Hindlimb muscle (tissue), 1 donor: ENCODE measurements around the gene DISP2. TPM values are rescaled to one million over a fixed set of nuclear protein-coding genes. Genes with fewer than 3 reads are reported as not detected.
A peak's percentile ranks its signal among the peaks of the same experiment; 100 is the strongest.

ENCODE experiments used
- DNase-seq: peaks from one replicate; pipeline ENCODE4 v3.0.0-alpha.2; 2013
- polyA plus RNA-seq: library from polyadenylated mRNA; unstranded; fragments of 120-200 nt; gene quantifications from one replicate; pipeline ENCODE4 v1.2.1, GENCODE V29; 2013; ENCODE audit not compliant: insufficient read length

DISP2 gene
- polyA plus RNA-seq, 1 donor = 1.4 TPM

DNA sequence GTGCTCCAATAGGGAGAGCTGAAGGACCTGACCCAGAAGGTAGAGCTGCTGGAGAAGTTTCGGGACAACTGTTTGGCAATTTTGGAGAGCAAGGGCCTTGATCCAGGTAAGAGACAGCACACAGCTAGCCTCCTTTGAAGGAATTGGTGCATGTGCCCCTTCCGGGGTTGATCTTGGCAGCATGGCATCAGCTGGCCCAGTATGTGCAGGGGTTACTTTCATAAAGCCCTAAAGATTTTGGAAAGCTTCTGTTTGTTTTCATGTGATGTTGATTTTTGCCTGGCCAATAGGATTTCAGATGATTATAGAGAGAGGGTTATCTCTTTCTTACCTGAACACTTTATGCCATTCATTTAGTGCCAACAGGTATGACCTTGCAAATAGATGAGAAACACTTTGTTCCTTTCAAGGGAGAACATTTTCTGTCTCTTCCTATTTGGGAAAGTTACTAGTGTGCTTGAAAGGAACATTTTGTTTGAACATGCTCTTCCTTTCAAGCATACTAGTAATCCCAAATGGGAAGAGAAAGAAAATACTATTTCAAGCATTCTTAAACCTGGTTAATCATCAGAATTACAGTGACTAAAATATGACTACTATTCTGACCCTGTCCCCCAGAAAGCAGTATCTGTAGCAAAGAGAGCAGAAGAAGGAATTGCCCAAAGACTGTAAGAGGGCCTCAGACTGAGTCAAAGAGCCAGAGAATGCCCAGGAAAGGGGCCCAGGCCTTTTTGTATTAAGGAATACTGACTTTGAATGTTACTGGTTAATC lies 32.0 kb downstream of the DISP2 start:
- no peak for DNase-seq

DNA sequence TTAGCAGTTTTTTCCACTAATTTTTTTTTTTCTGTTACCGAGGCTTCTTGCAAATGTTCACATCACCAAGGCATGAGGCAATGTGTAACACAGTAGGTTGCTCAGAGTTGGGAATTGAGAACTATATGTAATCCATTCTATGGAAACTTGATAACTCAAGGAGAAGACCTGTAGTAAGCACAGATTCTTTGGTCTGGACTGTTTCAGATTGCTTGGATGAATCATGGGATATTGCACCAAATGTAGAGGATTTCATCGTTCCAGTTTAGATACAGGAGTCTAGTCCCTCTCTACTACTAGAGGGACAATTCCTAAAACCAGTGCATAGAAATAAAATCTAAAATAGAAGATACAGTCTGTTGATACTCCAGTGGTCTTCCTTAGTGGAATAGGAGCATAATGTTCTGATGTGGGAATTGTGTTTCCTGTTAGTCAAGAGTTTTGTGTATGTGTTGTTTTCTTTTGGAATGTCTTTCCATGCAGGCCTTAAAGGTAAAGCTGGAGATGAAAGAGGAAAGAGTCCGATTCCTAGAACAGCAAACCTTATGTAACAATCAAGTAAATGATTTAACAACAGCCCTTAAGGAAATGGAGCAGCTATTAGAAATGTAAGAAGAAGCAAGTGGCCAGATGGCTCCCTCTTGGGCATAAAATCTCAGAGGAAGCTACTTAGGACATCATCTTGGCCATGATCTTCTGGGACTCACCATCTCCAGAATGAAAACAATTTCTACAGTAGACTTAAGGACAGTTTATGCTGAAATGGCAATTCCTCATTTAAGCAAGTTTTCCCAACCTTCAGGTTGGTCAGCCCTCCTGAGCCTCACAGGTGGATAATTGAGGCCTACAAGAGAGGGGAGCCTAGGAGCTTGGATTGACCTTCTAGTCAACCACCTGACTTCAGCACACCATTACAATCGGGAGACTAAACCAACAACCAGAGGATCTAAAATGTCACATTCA lies 35.2 kb downstream of the DISP2 start:
- no peak for DNase-seq

- no peak for DNase-seq
Measured at GRCh38 chr15:40397688-40398412, 39.8 kb downstream of the DISP2 start.

DNA sequence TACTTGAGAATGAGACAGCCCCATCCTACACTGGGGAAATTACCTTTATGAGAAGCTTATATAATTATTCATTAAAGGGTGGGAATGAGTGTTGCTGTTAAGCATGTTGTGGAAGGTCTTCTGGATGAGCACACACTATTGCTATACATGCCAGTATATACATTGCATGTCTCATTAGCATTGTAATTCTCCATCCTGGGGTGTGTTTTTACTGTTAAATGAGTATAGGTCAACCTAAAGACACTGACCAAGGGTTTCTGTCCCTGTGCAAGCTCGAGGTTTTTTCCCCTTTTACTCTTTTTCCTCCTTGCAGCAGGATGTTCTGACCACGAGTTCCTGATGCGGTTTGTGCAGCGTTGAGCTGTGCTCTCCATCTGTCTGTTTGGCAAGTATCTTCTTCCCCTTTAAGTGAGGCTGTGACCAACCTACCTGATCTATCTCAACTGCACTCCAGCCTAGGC lies 40.4 kb downstream of the DISP2 start:
- no peak for DNase-seq

DNA sequence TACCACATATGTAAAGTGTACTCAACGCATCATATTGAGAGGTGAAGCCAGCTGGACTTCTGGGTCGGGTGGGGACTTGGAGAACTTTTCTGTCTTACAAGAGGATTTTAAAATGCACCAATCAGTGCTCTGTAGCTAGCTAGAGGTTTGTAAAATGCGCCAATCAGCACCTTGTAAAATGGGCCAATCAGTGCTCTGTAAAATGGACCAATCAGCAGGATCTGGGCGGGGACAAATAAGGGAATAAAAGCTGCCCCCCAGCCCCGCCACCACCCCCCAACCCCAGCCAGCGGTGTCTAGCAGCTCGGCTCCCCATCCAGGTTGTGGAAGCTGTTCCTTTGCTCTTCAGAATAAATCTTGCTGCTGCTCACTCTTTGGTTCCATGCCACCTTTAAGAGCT lies 41.4 kb downstream of the DISP2 start:
- no peak for DNase-seq

- DNase-seq = peak; percentile 91
Measured at GRCh38 chr15:40405501-40406381, 47.7 kb downstream of the DISP2 start, which contains the start of gene IVD. Gene IVD (plus strand): TSS chr15:40405795. CDS start chr15:40405828, 33 bp downstream.

DNA sequence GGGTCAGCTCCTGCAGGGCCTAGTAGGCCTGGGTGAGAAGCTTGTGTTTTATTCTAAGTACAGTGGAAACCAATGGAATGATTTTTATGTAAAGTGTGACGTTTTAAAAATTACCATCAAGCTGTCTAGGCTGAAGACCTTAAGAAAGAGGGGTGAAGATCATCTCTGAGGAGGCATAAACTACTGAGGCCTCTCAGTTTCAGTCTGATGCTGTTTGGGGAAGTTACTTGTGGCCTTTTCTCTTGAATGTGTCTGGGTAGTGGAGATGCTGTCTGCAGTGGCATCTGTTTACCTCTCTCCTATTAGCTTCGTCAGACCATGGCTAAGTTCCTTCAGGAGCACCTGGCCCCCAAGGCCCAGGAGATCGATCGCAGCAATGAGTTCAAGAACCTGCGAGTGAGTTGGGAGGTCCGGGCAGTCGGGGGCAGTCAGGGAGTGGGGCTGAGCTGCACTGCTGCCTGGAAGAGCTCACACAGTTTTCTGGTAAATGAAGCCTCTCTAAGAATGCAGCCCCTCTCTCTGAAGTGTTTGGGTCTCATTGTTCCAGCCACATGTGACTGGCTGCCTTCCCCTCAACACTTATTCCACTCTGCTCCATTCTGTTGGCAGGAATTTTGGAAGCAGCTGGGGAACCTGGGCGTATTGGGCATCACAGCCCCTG lies 49.4 kb downstream of the DISP2 start:
- no peak for DNase-seq

DNA sequence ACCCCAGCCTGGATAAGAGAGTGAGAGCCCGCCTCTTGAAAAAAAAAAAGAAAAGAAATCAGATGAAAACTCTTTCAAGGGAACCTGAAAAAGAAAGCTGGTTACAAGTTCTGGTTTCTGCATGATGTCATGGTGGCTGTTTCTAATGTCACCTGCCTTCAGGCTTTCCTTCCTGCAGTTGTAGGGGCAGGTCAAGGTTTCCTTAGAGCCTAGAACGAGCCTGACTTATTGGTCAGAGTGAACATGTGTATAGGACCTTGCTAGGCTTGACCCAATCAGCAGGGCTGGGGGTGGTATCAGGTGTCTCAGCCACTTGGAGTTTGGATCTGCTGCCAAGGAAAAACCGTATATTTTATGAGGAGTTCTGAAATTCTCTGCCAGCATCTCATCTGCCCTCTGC lies 51.3 kb downstream of the DISP2 start:
- DNase-seq = no peak

GRCh38 chr15:40410476-40410875 lies 52.5 kb downstream of the DISP2 start:
- no peak for DNase-seq

- no peak for DNase-seq
Measured at GRCh38 chr15:40412095-40412759, 54.2 kb downstream of the DISP2 start.

- DNase-seq = no peak
Measured at GRCh38 chr15:40413036-40413435, 55.0 kb downstream of the DISP2 start.

DNA sequence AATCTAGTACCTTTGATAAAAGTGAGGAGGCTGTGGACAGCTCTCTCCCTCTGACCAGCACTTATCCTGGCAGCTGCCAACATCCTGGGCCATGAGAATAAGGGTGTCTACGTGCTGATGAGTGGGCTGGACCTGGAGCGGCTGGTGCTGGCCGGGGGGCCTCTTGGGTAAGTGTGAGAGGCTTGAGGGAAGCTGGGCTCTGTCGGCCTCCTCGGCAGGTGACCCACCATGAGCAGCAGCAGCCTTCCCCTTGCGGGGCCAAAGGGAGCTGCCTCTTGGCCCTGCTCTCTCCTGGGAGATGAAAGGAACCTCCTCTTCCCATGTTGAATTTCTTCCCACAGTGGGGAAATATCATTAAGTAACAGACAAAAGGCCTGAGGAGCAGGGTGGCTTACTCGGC lies 56.8 kb downstream of the DISP2 start:
- no peak for DNase-seq

DNA sequence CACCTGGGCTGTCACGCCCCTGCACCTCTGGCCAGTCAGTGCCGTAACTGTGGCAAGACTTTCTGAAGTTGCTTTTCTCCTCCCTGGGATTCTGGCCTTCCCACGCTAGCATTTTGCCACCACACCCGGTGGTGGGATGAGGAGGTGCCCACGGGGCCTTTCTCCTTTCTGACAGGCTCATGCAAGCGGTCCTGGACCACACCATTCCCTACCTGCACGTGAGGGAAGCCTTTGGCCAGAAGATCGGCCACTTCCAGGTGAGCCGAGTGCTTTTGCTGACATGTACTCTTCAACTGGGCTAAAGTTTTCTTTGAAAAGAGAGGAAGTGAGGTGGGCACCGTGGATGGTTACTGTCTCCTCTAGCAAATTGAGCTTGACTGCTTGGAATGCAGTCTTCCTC lies 57.2 kb downstream of the DISP2 start:
- DNase-seq = no peak

GRCh38 chr15:40416056-40416455 lies 58.0 kb downstream of the DISP2 start:
- no peak for DNase-seq

DNA sequence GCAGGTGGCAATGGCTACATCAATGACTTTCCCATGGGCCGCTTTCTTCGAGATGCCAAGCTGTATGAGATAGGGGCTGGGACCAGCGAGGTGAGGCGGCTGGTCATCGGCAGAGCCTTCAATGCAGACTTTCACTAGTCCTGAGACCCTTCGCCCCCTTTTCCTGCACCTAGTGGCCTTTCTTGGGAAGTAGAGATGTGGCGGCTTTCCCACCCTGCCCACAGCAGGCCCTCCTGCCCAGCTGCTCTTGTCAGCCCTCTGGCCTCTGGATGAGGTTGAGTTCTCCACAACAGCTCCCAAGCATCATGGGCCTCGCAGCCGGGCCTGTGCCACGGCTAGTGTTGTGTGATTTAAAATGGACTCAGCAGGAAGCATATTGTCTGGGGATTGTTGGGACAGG lies 60.1 kb downstream of the DISP2 start:
- no peak for DNase-seq

DNA sequence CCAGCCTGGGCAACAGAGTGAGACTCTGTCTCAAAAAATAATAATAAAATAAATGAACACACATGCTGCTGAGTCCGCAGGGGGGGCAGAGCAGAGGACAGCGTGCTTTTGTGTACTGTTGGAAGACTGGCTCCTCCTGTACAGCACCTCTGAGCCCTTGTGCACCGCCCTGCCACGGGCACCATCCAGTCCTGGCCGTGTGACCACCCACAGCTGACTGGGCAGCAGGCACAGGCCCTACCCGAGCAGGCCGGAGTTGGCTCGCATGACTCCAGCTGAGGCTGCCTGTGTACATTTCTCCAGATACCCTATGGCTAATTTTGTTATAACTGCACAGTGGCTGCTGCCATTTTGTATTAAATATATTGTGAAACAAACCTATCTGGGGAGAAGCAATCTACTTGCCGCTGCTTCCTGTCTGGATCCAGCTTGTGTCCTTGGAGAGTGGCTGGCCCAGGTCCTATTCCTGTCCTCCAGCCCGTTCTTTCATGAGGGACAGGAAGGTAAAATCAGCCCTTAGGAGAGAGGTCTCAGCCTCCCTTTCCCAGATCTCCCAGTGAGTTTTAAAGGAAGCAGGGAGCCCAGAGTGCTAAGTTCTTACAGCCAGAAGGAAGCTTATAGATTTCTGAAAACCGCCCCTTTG lies 62.2 kb downstream of the DISP2 start:
- no peak for DNase-seq

GRCh38 chr15:40420793-40421192 lies 62.8 kb downstream of the DISP2 start:
- DNase-seq = no peak

GRCh38 chr15:40421246-40422157 lies 63.5 kb downstream of the DISP2 start:
- DNase-seq = peak; percentile 71
